Aorta (tissue), 5 donors: Measurements from ENCODE around the gene PROS1. TPM values are rescaled to one million over a fixed set of nuclear protein-coding genes. Genes with fewer than 3 reads are reported as not detected.

ENCODE experiments used
- ATAC-seq: fragments of 200-7000 bp; cut with Tn5 transposase; one replicate; pipeline ENCODE4 v1.9.1; 2022; ENCODE audit warnings: moderate library complexity; ENCODE audit not compliant: low FRiP score
- DNase-seq, 2 donors: peaks; one replicate each; pipeline ENCODE4 v3.0.0-alpha.2; 2020
- H3K27ac ChIP-seq, 2 donors: one replicate each; pipeline ENCODE4 v1.5.1; 2013; ENCODE audit warnings: low read length in 2 of 2, mild to moderate bottlenecking in 2 of 2, moderate library complexity in 2 of 2, control low read depth in 1 of 2, inconsistent platforms in 1 of 2, low read depth in 1 of 2
- H3K27me3 ChIP-seq, 2 donors: one replicate each; pipeline ENCODE4 v1.6.1; 2013; ENCODE audit warnings: control low read depth in 1 of 2, low read length in 1 of 2, mild to moderate bottlenecking in 1 of 2, moderate library complexity in 1 of 2; ENCODE audit not compliant: insufficient read depth in 2 of 2, control insufficient read depth in 1 of 2
- H3K36me3 ChIP-seq, 2 donors: one replicate each; pipeline ENCODE4 v1.6.1; 2013; ENCODE audit warnings: control low read depth in 1 of 2, low read length in 1 of 2, mild to moderate bottlenecking in 1 of 2; ENCODE audit not compliant: insufficient read depth in 2 of 2, control insufficient read depth in 1 of 2
- H3K4me1 ChIP-seq, 2 donors: one replicate each; pipeline ENCODE4 v1.6.1; 2013; ENCODE audit warnings: low read length in 2 of 2, control low read depth in 1 of 2, mild to moderate bottlenecking in 1 of 2, moderate library complexity in 1 of 2; ENCODE audit not compliant: insufficient read depth in 2 of 2, control insufficient read depth in 1 of 2
- H3K4me3 ChIP-seq, 2 donors: one replicate each; pipeline ENCODE4 v1.5.1; 2013; ENCODE audit warnings: low read length in 2 of 2, control low read depth in 1 of 2, mild to moderate bottlenecking in 1 of 2
- H3K9me3 ChIP-seq: one replicate; pipeline ENCODE4 v1.6.1; 2013; ENCODE audit warnings: mild to moderate bottlenecking, low read length; ENCODE audit not compliant: control insufficient read depth
- WGBS, 2 donors: extraction: QIAGEN DNeasy Blood & Tissue Kit; methylation state at CpG; one replicate each; pipeline ENCODE4 v1.1.7; 2013; 5-methylcytosine and 5-hydroxymethylcytosine counted together
- intact Hi-C, 2 donors: fragments of 100-400 bp; cut with DNase I; formaldehyde crosslinking; loops; one replicate each; pipeline versions ENCODE4 v1.14.2 to v1.15.0; 2022
- long read RNA-seq, 2 donors: library from polyadenylated mRNA; unstranded; transcript quantifications; one replicate each; pipeline ENCODE4 v2.0.0, GENCODE V29; 2020 to 2021
- polyA plus RNA-seq, 2 donors: library from polyadenylated mRNA; stranded (reverse); fragments of 200-250 nt; gene quantifications; one replicate each; pipeline ENCODE4 v1.2.3, GENCODE V29; 2013
- total RNA-seq, 2 donors: library from RNA; stranded (reverse); fragmentation: NEBNext Ultra II Directional; extraction: Animal tissue kit (Norgen Biotek cat#: 25700); gene quantifications; one replicate each; pipeline ENCODE4 v1.2.1, GENCODE V29; 2021
- donor health status: healthy with polysubstance abuse.
- donor health status: Bipolar disorder and iron deficiency.
- donor health status: DM: no; HTN: no; CAD: no.
- donor health status: DM: no; HTN: no; CAD: no.
- donor health status: DM: yes; HTN: yes; CAD: no.

PROS1 gene
- total RNA-seq: 100 to 1,000 TPM in 1 of 2 donors, 10 to 100 TPM in 1; 81.1 to 132 TPM
- polyA plus RNA-seq: 100 to 1,000 TPM in 1 of 2 donors, 10 to 100 TPM in 1; 40.5 to 125 TPM
- long read RNA-seq, donor 1, transcript PROS1-202 (15 exons, 3,583 nt): major isoform, 86 of 128 reads
- long read RNA-seq, donor 1, partial matches to known transcripts: 23 of 128 reads
- long read RNA-seq, donor 1, other reads (novel, unspliced or antisense): 13 of 128 reads
- long read RNA-seq, donor 2, transcript PROS1-202 (15 exons, 3,583 nt): major isoform, 141 of 185 reads
- long read RNA-seq, donor 2, transcript PROS1-212 (16 exons, 3,432 nt): minor isoform, 6 of 185 reads
- long read RNA-seq, donor 2, partial matches to known transcripts: 11 of 185 reads
- long read RNA-seq, donor 2, other reads (novel, unspliced or antisense): 26 of 185 reads

GRCh38 chr3:93973131-93974126 is at the start of gene PROS1:
Gene PROS1, minus strand, starts transcription at chr3:93973896. Its CDS starts 147 bp downstream, at chr3:93973749.
- WGBS, 2 donors: 1% methylated on average over 36 to 53 of the region's 53 CpGs
- Histone ChIP-seq H3K4me3 (peak within 1 kb of the TSS; percentile 57 to 67), H3K4me1 (peaks cover 0 to 5% of the 10 kb centered on the region in 2 donors), H3K27ac (peak within 1 kb of the TSS; percentile 70 to 79), H3K27me3 (no peaks in the 10 kb centered on the region), H3K36me3 (no peaks in the 10 kb centered on the region), H3K9me3 (no peaks in the 10 kb centered on the region)
- intact Hi-C loops: loop anchor here in 1 of 2 donors (5.0 kb wide), 1 partner anchor 61 kb away; no protein-coding TSS in a partner anchor
- peak; percentile 93 for DNase-seq
- ATAC-seq: peak; percentile 97

GRCh38 chr3:94020293-94020692 is 46.6 kb upstream of the PROS1 start:
- no peak overlapping the region for H3K4me3 ChIP-seq
- no peaks in the 10 kb centered on the region for H3K9me3 ChIP-seq
- no peaks in the 10 kb centered on the region for H3K27me3 ChIP-seq
- H3K27ac ChIP-seq: no peak overlapping the region
- H3K4me1 ChIP-seq: no peaks in the 10 kb centered on the region
- DNase-seq: no peak
- H3K36me3 ChIP-seq: no peaks in the 10 kb centered on the region
- WGBS, 2 donors: 94 to 97% methylated on average over 3 of the region's 3 CpGs
- ATAC-seq: no peak
- intact Hi-C loops: no loop called here

GRCh38 chr3:94019659-94020058 is 46.0 kb upstream of the PROS1 start:
- no peaks in the 10 kb centered on the region for H3K27me3 ChIP-seq
- no peak overlapping the region for H3K27ac ChIP-seq
- no peaks in the 10 kb centered on the region for H3K36me3 ChIP-seq
- no peaks in the 10 kb centered on the region for H3K4me1 ChIP-seq
- ATAC-seq (no peak), DNase-seq (no peak)
- intact Hi-C loops: no loop called here
- 60 to 66% methylated on average over 2 of the region's 2 CpGs for WGBS, 2 donors
- H3K9me3 ChIP-seq: no peaks in the 10 kb centered on the region
- no peak overlapping the region for H3K4me3 ChIP-seq

DNA sequence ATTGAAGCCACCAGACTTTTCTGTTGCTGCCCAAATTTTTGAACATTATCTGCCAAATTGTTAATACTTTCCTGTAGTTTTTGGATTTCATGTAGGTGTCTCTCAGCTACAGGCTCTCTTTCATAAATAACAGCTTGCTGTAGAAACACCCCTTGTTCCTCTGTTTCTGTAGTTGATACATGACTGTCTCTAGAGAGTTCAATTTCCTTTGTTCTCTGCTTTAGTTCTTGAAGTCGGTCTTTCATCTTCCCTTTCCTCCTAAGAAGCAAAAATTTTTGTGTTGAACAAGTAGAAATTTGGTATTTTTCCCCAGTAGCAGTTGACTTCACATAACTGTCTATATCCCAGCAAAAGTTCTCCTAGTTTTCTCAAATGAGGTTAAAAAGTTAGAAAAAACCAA is 41.3 kb upstream of the PROS1 start:
- no peak for ATAC-seq
- no peaks in the 10 kb centered on the region for H3K36me3 ChIP-seq
- intact Hi-C loops: no loop called here

GRCh38 chr3:94012185-94012584 is 38.5 kb upstream of the PROS1 start:
- no peaks in the 10 kb centered on the region for H3K4me1 ChIP-seq
- 80 to 85% methylated on average over 1 of the region's 1 CpG for WGBS, 2 donors
- intact Hi-C loops: no loop called here
- H3K36me3 ChIP-seq: no peaks in the 10 kb centered on the region
- H3K9me3 ChIP-seq: no peaks in the 10 kb centered on the region
- H3K27ac ChIP-seq: no peak overlapping the region
- no peak for DNase-seq
- H3K27me3 ChIP-seq: no peaks in the 10 kb centered on the region
- no peak overlapping the region for H3K4me3 ChIP-seq
- ATAC-seq: no peak

More for the DNA sequence above, 41.3 kb upstream of the PROS1 start:
- 76 to 87% methylated on average over 1 of the region's 1 CpG for WGBS, 2 donors
- Histone ChIP-seq H3K4me3 (no peak overlapping the region), H3K9me3 (no peaks in the 10 kb centered on the region), H3K27ac (no peak overlapping the region), H3K27me3 (no peaks in the 10 kb centered on the region), H3K4me1 (no peaks in the 10 kb centered on the region)
- no peak for DNase-seq

GRCh38 chr3:94011233-94011711 is 37.6 kb upstream of the PROS1 start:
- H3K4me1 ChIP-seq: no peaks in the 10 kb centered on the region
- H3K4me3 ChIP-seq: no peak overlapping the region
- ATAC-seq: no peak
- H3K9me3 ChIP-seq: no peaks in the 10 kb centered on the region
- no peak overlapping the region for H3K27ac ChIP-seq
- 73 to 82% methylated on average over 3 of the region's 3 CpGs for WGBS, 2 donors
- DNase-seq: no peak
- no peaks in the 10 kb centered on the region for H3K27me3 ChIP-seq
- no peaks in the 10 kb centered on the region for H3K36me3 ChIP-seq
- intact Hi-C loops: no loop called here

GRCh38 chr3:94009608-94010007 is 35.9 kb upstream of the PROS1 start:
- 94 to 96% methylated on average over 2 of the region's 2 CpGs for WGBS, 2 donors
- no peak overlapping the region for H3K4me3 ChIP-seq
- no peak for DNase-seq
- H3K36me3 ChIP-seq: no peaks in the 10 kb centered on the region
- no peak overlapping the region for H3K27ac ChIP-seq
- intact Hi-C loops: no loop called here
- no peak for ATAC-seq
- H3K9me3 ChIP-seq: no peaks in the 10 kb centered on the region
- H3K4me1 ChIP-seq: no peaks in the 10 kb centered on the region
- no peaks in the 10 kb centered on the region for H3K27me3 ChIP-seq

DNA sequence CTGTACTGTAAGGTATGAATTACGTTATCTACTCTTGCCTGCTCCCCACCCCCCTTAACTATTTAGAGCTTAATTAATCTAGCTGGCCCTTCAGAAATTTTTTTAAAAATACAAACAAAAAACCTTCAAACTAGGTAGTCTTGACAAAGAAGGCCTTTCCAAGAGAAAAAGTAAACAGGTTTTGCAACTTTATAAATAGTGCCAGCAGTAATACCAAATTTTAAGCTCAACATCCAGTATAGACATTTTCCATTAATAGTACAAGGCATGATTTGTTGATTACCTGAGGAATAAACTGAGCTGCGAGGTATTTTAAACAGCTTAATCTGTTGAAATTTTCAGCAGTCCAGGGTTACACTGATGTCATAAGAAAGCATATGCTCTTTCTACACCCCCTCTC is 34.6 kb upstream of the PROS1 start:
- H3K4me3 ChIP-seq: no peak overlapping the region
- intact Hi-C loops: no loop called here
- no peaks in the 10 kb centered on the region for H3K36me3 ChIP-seq
- no peaks in the 10 kb centered on the region for H3K9me3 ChIP-seq
- H3K27me3 ChIP-seq: no peaks in the 10 kb centered on the region
- no peak overlapping the region for H3K27ac ChIP-seq
- WGBS, 2 donors: 88 to 90% methylated on average over 2 of the region's 2 CpGs
- H3K4me1 ChIP-seq: no peaks in the 10 kb centered on the region
- ATAC-seq (no peak), DNase-seq (no peak)
